Measurements from ENCODE around the gene MSANTD2.

The MSANTD2 gene

DNA sequence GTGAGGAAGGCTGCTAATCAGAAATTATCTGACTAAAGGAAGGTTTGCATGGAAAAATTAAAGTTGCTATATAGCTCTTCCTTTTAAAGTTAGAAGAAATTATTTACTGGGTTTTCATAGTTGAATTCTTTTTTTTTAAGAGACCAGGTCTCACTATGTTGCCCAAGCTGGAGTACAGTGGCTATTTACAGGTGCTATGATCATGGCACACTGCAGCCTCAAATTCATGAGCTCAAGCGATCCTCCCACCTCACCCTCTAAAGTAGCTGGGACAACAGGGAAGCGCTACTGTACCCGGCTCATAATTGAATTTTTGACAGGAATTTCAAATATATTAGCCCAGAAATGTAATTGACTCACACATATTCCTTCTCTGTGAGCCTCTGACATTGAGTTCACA is 3.9 kb downstream of the MSANTD2 start:
- no peak overlapping the region for H3K4ac ChIP-seq (ENCODE audit: low read depth in 1 of 2, low read length in 2 of 2)
- H2BK5ac ChIP-seq (ENCODE audit: low read depth, low read length, poor library complexity, severe bottlenecking), result no peak overlapping the region
- no peak overlapping the region for H3K9ac ChIP-seq (ENCODE audit: low read length)
- H3K9me3 ChIP-seq (ENCODE audit: control insufficient read depth, low read length), result no peaks in the 10 kb centered on the region
- no peak overlapping the region for H3K4me3 ChIP-seq (ENCODE audit: insufficient read depth in 1 of 2, low read depth in 1 of 2, low read length in 2 of 2)
- 96% methylated on average over 3 of the region's 3 CpGs for WGBS
- H2BK12ac ChIP-seq (ENCODE audit: low read length in 2 of 2), result no peak overlapping the region
- H3K23ac ChIP-seq (ENCODE audit: low read length in 2 of 2), result no peak overlapping the region
- H3K4me2 ChIP-seq (ENCODE audit: low read length, poor library complexity, severe bottlenecking), result no peak overlapping the region
- H4K8ac ChIP-seq (ENCODE audit: low read length), result no peak overlapping the region
- H3K79me1 ChIP-seq (replicated peaks; ENCODE audit: low read length, poor library complexity, severe bottlenecking), result peaks cover 23% of the 10 kb centered on the region
- no peak overlapping the region for H2BK15ac ChIP-seq (ENCODE audit: low read depth, poor library complexity, severe bottlenecking)
- no peak overlapping the region for H3K14ac ChIP-seq (ENCODE audit: low read length in 2 of 2)
- no peak overlapping the region for H2AFZ ChIP-seq (ENCODE audit: low read depth, low read length)
- no peak overlapping the region for H2AK5ac ChIP-seq (ENCODE audit: low read length, severe bottlenecking)
- H3K36me3 ChIP-seq (ENCODE audit: control insufficient read depth in 1 of 2, insufficient read depth in 2 of 2, low read depth in 1 of 2, low read length in 2 of 2), result no peaks in the 10 kb centered on the region
- H3K27ac ChIP-seq (ENCODE audit: low read length, poor library complexity, severe bottlenecking), result no peak overlapping the region
- DNase-seq, result no peak
- no peaks in the 10 kb centered on the region for H3K27me3 ChIP-seq (ENCODE audit: control insufficient read depth in 1 of 2, insufficient read depth in 1 of 2, low read length in 2 of 2)
- H2BK120ac ChIP-seq (ENCODE audit: low read depth, low read length), result no peak overlapping the region
- H3K18ac ChIP-seq (ENCODE audit: low read depth in 1 of 2, low read length in 2 of 2), result no peak overlapping the region
- H3K4me1 ChIP-seq (ENCODE audit: control insufficient read depth, insufficient read depth, low read depth, low read length), result peaks cover 1% of the 10 kb centered on the region
- H4K91ac ChIP-seq (ENCODE audit: low read length), result no peak overlapping the region

DNA sequence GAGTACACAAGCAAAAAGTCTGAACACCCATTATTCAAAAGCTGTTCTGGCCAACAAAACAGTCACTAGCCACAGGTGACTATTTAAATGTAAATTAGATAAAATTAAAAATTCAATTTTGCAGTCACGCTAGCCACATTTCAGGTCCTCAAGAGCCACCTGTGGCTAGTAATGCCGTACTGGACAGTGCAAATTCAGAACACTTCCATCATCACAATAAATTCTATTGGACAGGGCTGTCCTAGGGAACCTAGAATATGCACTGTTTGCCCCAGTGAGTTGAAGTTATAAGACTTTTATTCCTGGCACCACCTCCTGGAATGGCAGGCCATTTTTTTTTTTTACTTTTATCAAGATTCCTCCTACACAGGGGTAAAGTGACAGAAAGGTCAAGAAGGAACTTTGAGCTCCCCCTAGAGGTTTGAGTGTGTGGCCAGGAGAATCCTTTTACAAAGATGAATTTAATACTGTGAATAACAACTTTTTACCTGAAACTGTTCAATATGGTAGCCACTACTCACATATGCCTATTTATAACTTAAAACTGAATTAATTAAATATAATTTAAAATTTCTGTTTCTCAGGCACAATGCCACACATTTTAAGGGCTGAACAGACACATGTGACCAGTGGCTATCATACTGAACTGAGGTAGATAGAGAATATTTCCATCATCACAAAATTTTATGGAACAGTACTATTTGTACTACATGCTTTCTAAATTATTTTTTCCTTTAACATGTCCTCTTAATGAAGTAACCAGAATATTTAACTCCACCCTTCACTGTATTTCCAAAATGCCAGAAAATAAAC is 6.5 kb downstream of the MSANTD2 start:
- H3K4ac ChIP-seq (ENCODE audit: low read depth in 1 of 2, low read length in 2 of 2), result no peak overlapping the region
- H3K4me2 ChIP-seq (ENCODE audit: low read length, poor library complexity, severe bottlenecking), result no peak overlapping the region
- peaks cover 1% of the 10 kb centered on the region for H3K4me1 ChIP-seq (ENCODE audit: control insufficient read depth, insufficient read depth, low read depth, low read length)
- peaks cover 27% of the 10 kb centered on the region for H3K79me1 ChIP-seq (replicated peaks; ENCODE audit: low read length, poor library complexity, severe bottlenecking)
- peak; percentile 63 for DNase-seq
- H2BK120ac ChIP-seq (ENCODE audit: low read depth, low read length), result no peak overlapping the region
- 80% methylated on average over 1 of the region's 2 CpGs for WGBS
- no peak overlapping the region for H3K23ac ChIP-seq (ENCODE audit: low read length in 2 of 2)
- no peaks in the 10 kb centered on the region for H3K36me3 ChIP-seq (ENCODE audit: control insufficient read depth in 1 of 2, insufficient read depth in 2 of 2, low read depth in 1 of 2, low read length in 2 of 2)
- no peak overlapping the region for H2AFZ ChIP-seq (ENCODE audit: low read depth, low read length)
- H3K9ac ChIP-seq (ENCODE audit: low read length), result no peak overlapping the region
- no peak overlapping the region for H4K8ac ChIP-seq (ENCODE audit: low read length)
- H3K27me3 ChIP-seq (ENCODE audit: control insufficient read depth in 1 of 2, insufficient read depth in 1 of 2, low read length in 2 of 2), result no peaks in the 10 kb centered on the region
- H3K14ac ChIP-seq (ENCODE audit: low read length in 2 of 2), result no peak overlapping the region
- H2BK15ac ChIP-seq (ENCODE audit: low read depth, poor library complexity, severe bottlenecking), result no peak overlapping the region
- H2BK12ac ChIP-seq (ENCODE audit: low read length in 2 of 2), result no peak overlapping the region
- no peak overlapping the region for H3K27ac ChIP-seq (ENCODE audit: low read length, poor library complexity, severe bottlenecking)
- no peak overlapping the region for H4K91ac ChIP-seq (ENCODE audit: low read length)
- H3K9me3 ChIP-seq (ENCODE audit: control insufficient read depth, low read length), result no peaks in the 10 kb centered on the region
- H3K4me3 ChIP-seq (ENCODE audit: insufficient read depth in 1 of 2, low read depth in 1 of 2, low read length in 2 of 2), result no peak overlapping the region
- no peak overlapping the region for H2AK5ac ChIP-seq (ENCODE audit: low read length, severe bottlenecking)
- no peak overlapping the region for H2BK5ac ChIP-seq (ENCODE audit: low read depth, low read length, poor library complexity, severe bottlenecking)
- H3K18ac ChIP-seq (ENCODE audit: low read depth in 1 of 2, low read length in 2 of 2), result no peak overlapping the region

DNA sequence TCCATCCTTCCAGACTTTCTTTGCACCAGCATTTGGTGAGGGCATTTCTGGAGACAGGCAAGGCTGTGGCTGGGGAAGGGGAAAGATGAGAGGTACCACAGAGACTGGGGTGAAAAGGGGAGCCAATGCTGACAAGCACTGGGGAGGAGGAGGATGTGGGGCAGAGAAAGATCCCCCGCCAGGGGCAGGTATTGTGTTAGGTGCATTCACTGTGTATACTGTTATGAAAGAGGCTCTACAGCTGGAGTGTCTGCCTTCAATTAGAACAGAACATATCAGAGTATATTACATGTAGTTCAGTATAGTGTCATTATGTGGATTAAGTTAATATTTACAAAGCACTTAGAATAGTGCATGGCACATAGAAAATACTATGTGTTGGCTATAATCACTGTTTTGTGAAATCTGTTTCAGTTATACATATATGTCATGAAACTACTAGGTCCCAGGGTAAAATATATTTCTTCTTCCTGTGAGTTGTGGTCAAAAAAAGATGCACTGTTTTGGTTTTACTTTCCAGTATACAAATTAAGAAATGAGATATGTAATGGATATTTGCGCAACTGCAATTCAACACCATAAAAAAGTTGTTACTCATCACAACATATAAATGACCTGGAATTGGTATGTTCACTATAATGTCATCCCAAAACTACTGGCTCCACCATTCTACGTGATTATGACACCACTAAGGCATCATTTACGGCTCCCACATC is 8.4 kb downstream of the MSANTD2 start:
- Histone ChIP-seq H3K4me3 (ENCODE audit: insufficient read depth in 1 of 2, low read depth in 1 of 2, low read length in 2 of 2) (no peak overlapping the region), H3K4ac (ENCODE audit: low read depth in 1 of 2, low read length in 2 of 2) (no peak overlapping the region), H3K79me1 (replicated peaks; ENCODE audit: low read length, poor library complexity, severe bottlenecking) (peaks cover 34% of the 10 kb centered on the region), H3K36me3 (ENCODE audit: control insufficient read depth in 1 of 2, insufficient read depth in 2 of 2, low read depth in 1 of 2, low read length in 2 of 2) (no peaks in the 10 kb centered on the region), H3K14ac (ENCODE audit: low read length in 2 of 2) (no peak overlapping the region), H2BK5ac (ENCODE audit: low read depth, low read length, poor library complexity, severe bottlenecking) (no peak overlapping the region), H3K9ac (ENCODE audit: low read length) (no peak overlapping the region), H3K18ac (ENCODE audit: low read depth in 1 of 2, low read length in 2 of 2) (no peak overlapping the region), H4K8ac (ENCODE audit: low read length) (no peak overlapping the region), H2AK5ac (ENCODE audit: low read length, severe bottlenecking) (no peak overlapping the region), H3K27ac (ENCODE audit: low read length, poor library complexity, severe bottlenecking) (no peak overlapping the region), H2BK12ac (ENCODE audit: low read length in 2 of 2) (no peak overlapping the region), H2BK120ac (ENCODE audit: low read depth, low read length) (no peak overlapping the region), H3K4me2 (ENCODE audit: low read length, poor library complexity, severe bottlenecking) (no peak overlapping the region), H3K27me3 (ENCODE audit: control insufficient read depth in 1 of 2, insufficient read depth in 1 of 2, low read length in 2 of 2) (no peaks in the 10 kb centered on the region), H4K91ac (ENCODE audit: low read length) (no peak overlapping the region), H2AFZ (ENCODE audit: low read depth, low read length) (no peak overlapping the region), H3K4me1 (ENCODE audit: control insufficient read depth, insufficient read depth, low read depth, low read length) (no peaks in the 10 kb centered on the region), H3K9me3 (ENCODE audit: control insufficient read depth, low read length) (no peaks in the 10 kb centered on the region), H2BK15ac (ENCODE audit: low read depth, poor library complexity, severe bottlenecking) (no peak overlapping the region), H3K23ac (ENCODE audit: low read length in 2 of 2) (no peak overlapping the region)
- DNase-seq, result peak; percentile 18
- WGBS, result 88% methylated on average over 3 of the region's 4 CpGs

DNA sequence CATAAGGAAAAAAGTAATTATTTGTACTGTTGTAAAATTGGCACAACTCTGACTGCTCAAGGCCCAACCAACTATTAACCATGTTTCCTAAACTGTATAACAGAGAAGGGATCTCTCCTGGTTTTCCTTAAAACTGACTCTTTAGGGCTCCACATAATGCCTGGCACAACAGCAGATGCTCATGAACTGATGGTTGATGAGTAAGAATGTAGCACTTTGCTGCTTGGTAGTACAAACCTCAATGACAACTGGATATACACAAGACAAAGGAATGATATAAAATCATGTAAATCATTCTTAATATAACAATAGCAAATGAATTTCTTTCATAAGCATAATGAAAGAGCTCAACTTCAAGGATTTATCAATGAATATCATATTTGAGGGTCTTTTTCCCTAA is 11.7 kb downstream of the MSANTD2 start:
- no peak overlapping the region for H3K18ac ChIP-seq (ENCODE audit: low read depth in 1 of 2, low read length in 2 of 2)
- H3K4ac ChIP-seq (ENCODE audit: low read depth in 1 of 2, low read length in 2 of 2), result no peak overlapping the region
- no peak overlapping the region for H4K8ac ChIP-seq (ENCODE audit: low read length)
- H2AFZ ChIP-seq (ENCODE audit: low read depth, low read length), result no peak overlapping the region
- no peak overlapping the region for H2BK15ac ChIP-seq (ENCODE audit: low read depth, poor library complexity, severe bottlenecking)
- no peak overlapping the region for H3K4me3 ChIP-seq (ENCODE audit: insufficient read depth in 1 of 2, low read depth in 1 of 2, low read length in 2 of 2)
- no peak overlapping the region for H2BK12ac ChIP-seq (ENCODE audit: low read length in 2 of 2)
- no peaks in the 10 kb centered on the region for H3K9me3 ChIP-seq (ENCODE audit: control insufficient read depth, low read length)
- H4K91ac ChIP-seq (ENCODE audit: low read length), result no peak overlapping the region
- no peak overlapping the region for H2BK5ac ChIP-seq (ENCODE audit: low read depth, low read length, poor library complexity, severe bottlenecking)
- no peak overlapping the region for H3K14ac ChIP-seq (ENCODE audit: low read length in 2 of 2)
- DNase-seq, result no peak
- H3K36me3 ChIP-seq (ENCODE audit: control insufficient read depth in 1 of 2, insufficient read depth in 2 of 2, low read depth in 1 of 2, low read length in 2 of 2), result no peaks in the 10 kb centered on the region
- H2AK5ac ChIP-seq (ENCODE audit: low read length, severe bottlenecking), result no peak overlapping the region
- H3K27ac ChIP-seq (ENCODE audit: low read length, poor library complexity, severe bottlenecking), result no peak overlapping the region
- no peak overlapping the region for H3K23ac ChIP-seq (ENCODE audit: low read length in 2 of 2)
- no peaks in the 10 kb centered on the region for H3K27me3 ChIP-seq (ENCODE audit: control insufficient read depth in 1 of 2, insufficient read depth in 1 of 2, low read length in 2 of 2)
- no peak overlapping the region for H3K9ac ChIP-seq (ENCODE audit: low read length)
- no peak overlapping the region for H2BK120ac ChIP-seq (ENCODE audit: low read depth, low read length)
- peaks cover 34% of the 10 kb centered on the region for H3K79me1 ChIP-seq (replicated peaks; ENCODE audit: low read length, poor library complexity, severe bottlenecking)
- no peak overlapping the region for H3K4me2 ChIP-seq (ENCODE audit: low read length, poor library complexity, severe bottlenecking)
- peaks cover 3% of the 10 kb centered on the region for H3K4me1 ChIP-seq (ENCODE audit: control insufficient read depth, insufficient read depth, low read depth, low read length)

All from mesenchymal stem cell (in vitro differentiated cells and primary cell).